Stimulated activated CD8-positive, alpha-beta memory T cell treated with anti-CD3 and anti-CD28 coated beads, Interleukin-7, amount 100 ng/mL, for 48 hours (primary cell): ENCODE results near the gene DUS1L.
A peak's percentile ranks its signal among the peaks of the same experiment; 100 is the strongest.

Experiments used
- DNase-seq, 2 donors: peaks; one replicate each; pipeline ENCODE4 v3.0.0-alpha.2; 2020; ENCODE audit warnings: low read depth in 1 of 2; ENCODE audit errors: extremely low read depth in 1 of 2

DUS1L gene

DNA sequence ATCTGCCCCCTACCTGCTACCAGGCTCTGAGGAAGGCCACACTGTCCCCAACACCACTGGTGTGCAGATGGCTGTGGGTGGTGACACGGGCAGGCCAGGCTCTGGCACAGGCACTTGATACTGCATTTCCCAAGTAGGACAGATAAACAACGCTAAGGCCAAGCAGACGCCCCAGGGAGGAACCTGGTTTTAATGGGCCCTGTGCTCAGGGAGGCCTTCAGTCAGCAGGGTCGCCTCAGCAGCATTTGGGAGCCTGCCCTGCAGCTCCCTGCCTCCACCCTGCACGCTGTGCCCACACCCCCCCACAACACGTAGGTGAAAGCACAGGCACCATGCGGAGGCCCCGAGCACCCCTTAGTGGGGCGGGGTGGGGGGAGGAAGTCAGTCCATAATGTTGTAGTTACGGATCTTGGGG is 35.7 kb upstream of the DUS1L start:
- DNase-seq = no peak

DNA sequence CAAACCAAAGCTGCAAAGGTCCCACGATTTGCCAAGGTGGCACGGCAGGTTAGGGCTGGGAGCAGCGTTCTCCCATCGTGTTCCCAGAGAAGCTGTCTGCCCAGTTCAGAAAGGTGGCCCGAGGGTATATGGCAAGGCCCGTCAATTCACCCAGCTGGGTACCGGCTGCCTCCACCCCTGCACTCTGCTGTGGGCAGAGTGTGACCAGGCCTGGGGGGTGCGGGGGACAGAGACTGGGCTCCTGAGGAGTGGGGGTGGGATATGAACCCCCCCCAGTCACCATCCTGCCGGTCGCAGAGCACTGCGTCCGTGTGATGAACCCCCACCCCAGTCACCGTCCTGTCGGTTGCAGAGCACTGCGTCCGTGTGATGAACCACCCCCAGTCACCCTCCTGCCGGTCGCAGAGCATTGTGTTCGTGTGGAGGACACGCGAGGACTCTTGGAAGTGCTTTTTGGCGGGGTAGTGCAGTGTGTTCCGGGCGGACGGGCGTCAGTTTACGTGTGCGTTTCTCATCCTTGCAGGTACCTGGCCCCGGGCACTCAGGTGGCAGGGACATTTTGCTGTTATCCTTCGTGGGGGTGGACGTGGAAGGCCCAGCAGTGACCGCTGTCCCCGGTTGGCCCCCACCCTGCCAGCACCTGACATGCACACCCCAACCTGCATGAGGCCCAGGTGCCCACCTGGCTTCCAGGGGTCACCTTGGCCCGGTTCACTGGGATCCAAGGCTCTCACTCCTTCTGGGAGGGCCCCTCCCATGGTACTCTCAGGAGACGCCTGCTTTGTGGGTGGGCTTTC is 35.1 kb upstream of the DUS1L start:
- DNase-seq = no peak

DNA sequence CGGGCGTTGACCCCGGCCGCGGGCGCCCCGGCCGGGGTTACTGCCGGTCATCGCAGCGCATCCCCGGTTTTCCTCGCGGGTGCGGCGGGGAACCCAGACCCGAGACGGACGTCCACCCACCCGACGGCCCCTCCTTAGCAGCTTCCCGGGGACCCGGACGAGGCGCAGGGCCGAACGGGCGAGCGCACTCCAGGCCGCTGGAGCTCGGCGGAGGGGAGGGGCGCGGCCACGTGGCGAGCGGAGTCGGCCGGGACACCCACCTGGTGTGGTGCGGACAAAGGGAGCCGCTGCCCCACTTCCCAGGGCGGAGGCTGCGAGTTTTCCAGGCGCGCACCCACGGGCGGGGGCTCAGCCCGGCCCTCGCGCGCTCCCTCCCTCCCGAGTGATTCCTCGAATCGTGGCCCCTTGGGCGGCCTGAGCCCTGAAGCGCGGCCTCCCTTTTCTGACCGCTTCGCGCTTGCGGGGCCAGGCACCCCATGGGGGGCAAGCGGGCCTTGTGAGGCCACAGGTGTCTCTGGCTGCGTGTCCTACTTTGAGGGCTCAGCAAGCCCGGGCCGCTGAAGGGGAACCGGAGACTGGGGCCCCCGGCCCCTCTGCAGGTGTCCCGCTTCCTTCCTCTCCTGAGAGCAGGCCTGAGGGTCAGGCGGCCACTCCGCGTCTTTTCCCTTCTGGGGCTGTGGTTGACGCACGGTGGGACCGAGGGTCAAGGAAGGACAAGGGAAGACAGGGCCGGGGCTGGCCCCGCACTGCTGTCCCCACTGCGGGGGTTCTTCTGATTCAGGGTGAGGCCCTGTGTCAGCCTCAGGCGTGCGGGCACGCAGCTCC is 33.5 kb upstream of the DUS1L start:
- no peak for DNase-seq

DNA sequence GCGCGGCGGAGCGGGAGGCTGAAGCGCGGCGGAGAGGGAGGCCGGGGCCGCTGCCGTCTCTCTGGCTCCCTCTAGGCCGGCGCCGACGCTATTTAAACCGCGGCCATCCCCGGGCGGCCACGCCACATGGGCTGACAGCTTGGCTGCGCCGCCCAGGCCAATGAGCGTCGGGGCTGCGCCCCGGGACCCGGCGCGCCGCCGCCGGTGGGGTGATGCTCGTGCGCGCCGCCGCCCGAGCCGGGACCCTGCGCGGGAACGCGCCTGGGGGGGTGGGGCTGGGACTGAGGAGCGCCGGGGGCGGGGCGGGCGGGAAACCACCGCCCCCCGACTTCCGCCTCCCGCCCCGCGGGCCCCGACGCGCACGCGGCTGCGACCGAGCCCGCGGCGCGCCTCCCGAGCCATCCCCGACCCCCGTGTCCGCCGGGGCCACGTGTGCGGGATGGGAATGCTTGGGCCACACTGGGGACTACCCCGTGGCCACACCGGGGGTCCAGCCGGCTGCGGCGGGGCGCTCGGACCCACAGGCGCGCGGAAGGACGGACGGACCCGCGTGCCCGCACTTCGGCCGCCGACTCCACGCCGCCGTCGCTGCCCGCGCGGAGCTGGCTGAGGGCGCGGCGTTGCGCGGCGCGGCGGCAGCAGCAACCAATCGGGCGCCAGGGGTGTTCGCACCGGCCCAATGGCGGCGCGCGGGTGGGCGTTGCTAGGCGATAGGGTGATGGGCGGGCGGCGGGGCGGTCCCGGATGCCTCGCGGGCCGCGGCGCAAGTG is 32.8 kb upstream of the DUS1L start, which contains the start of gene FASN:
FASN (minus strand) TSS at position 68 of the 770 bp plus-strand sequence. CDS start 1,791 bp downstream, outside the sequence.
- DNase-seq = peak; percentile 87 to 91

DNA sequence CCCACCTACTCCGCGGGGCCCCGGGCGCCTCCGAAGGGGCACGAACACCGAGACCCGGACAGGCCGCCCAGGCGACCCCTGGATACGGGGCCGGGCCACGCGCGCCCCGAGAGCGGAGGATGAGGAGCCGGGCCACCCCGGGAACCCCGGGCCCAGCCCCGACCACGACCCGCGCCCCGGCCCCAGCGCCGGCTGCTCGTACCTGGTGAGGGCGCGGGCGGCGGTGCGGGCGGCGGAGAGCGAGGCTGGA is 32.2 kb upstream of the DUS1L start:
- no peak for DNase-seq

DNA sequence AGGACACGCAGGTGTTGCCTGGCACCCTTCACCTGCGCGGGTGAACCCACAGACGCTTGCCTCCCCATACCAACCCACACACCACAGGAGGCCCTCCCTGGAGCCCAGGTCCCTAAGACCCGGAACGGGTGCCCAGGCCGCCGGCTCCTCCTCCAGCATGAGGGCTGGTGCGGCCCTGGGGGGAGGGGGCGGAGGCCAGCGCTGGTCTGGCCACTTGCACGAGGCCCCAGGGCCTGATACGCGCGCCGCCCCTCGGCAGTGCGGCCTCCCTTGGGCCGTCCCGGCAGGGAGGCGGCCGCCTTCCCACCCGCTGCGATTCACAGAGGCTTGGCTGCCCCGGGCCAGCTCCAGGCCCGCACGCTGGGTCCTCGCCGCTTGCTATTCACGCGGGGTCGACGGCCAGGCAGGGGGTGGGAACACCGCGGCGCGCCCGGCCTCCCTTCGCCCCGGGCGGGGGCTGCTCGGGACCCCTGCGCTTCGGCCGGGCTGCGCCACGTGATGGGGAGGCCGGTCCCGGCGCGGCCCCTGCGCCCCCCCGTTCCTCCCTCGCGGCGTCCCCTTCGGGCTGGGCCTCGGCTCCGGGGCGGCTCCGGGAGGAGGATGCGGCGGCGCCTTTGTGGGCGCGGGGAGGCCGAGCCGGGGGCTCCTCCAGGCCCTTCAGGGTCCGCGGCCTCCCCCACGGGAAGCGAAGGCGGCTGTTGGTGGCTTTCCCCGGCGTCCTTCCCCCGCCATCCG is 31.7 kb upstream of the DUS1L start:
- peak in 1 of 2 donors; percentile 25 for DNase-seq

DNA sequence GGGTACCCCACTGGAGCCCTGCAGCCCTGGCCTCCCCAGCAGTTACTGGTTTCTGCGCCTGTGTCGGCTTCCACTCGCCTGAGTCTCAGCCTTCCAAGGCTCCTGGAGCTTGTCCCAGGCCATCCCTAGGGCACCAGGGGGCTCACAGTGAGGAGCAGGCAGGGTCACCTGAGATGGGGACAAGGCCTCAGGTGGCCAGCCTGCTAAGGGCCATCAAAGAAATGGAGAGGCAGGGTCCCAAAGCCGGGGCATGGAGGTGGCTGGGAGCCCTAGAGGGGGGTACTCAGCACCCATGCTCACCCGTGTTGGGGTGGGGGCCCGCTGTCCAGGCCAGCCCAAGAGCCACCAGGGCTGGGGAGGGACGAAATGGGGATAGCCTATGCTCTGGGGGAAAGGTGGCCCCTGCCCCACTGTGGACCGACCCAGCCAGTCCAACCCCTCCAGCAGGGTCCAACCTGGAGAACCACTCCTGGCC is 31.1 kb upstream of the DUS1L start:
- DNase-seq = no peak

DNA sequence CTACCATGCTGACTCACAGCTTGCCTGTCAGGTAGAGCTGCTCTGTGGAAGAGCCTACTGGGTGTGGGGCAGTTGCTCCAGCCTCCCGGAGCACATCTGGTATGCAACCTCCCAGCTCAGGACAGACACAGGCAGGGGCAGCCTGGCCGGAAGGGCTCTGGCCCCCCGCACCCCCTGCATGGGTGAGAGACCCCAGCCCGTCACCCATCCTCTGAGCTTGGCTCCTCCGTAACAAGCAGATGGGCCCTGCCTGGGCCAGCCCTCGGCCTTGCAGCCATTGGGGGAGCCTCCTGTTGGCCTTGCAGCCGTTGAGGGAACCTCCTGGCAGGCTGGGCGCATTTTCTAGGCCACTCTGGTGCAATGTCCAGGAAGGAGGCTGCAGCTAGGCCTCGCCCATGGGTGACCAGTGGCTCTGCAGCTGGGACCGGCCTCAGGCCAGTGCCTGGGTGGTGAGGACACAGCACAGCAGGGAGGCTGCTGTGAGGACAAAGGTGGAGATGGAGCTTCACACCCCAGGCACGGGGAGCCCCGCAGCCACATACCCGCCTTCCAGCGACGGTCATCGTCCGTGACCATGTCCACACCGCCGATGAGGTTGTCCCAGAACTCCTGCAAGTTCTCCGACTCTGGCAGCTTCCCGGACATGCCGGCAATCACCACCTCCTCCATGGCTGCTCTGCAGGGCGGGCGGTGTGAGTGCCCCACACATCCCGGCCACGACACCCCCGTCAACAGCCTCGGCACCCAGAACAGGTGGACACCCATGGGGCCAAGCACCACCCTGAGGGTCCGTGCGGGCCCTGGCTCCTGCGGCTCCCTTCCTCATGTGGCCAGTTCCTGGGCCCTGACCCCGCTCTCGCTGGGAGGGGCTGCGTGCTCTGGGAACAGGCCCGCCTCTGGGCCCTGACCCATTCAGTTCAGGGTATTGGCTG is 30.4 kb upstream of the DUS1L start:
- no peak for DNase-seq

DNA sequence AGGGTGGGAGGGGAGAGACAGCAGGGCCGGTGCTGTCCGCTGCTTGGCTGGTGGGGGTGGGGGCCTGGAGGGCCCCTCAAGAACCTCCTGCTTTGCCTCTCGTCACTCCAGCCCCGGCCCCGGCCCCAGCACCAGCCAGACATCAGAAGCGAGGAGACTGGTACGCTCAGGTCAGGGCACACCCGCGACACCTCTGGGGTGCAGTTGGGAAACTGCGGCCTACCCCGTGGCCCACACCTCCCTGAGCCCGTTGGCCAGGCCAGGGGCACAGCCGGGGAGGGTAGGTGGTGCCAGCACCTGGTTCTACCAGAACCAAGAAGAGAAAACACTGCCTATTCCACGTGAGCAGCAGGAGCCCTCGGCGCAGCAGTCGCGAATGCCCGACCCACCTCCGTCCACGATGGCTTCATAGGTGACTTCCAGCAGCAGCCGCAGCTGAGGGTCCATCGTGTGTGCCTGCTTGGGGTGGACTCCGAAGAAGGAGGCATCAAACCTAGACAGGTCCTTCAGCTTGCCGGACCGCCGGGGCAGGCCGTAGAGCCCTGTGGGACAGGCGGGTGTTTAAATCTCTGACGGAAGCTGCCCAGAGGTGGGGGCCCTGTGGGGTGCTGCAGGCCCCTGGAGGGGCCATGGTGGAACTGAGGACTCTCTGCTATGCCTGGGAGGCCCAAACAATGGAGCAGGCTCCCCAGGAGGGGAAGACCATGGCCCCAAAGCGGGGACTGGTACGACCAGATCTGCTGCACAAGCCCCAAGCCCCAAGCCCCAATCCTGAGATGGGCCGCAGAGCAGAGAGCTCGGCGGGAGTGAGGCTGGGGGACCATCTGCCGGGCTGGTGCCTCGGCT is 29.6 kb upstream of the DUS1L start:
- DNase-seq = no peak

DNA sequence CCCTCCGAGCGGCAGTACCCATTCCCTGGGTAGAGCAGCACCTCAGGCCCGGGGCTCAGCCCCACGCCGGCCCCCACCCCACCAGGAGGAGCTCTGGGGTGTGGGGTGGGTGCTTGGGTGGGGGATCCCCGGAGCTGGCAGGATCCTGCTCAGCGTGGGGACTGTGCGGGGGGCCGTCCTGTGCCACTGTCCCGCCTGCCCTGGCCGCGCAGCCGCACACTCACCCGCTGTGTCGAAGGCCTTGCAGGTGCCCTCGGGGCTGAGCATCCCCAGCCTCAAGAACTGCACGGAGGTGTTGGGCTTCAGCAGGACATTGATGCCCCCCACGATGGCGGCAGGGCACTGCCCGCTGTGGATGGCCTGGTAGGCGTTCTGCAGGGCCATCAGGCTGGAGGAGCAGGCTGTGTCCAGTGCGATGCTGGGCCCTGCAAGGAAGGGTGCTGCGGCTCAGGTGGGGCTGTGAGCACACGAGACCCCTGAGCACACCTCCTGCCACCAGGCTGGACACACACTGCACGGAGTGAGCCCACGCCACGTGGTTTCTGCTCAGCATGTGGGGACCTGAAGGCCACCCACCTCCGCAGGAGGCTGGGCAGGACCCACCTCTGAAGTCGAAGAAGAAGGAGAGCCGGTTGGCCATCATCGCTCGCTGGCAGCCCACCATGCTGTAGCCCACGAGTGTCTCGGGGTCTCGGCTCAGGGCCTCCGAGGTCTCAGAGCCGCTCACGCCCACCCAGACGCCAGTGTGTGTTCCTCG is 27.6 kb upstream of the DUS1L start:
- no peak for DNase-seq

DNA sequence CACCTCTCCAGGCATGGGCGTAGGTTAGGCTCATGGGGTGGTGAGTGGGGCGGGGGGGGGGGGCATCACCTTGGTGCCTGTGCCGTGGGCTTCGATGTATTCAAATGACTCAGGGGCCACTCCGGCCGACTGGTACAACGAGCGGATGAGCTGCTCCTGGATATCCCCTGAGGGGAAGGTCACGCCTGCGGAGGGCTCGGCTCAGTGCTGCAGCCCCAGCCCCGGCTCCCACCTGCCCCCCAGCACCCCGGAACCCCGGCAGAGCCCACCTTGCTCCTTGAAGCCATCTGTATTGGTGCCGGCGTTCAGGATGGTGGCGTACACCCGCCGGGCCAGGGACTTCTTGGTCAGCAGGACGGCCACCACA is 27.0 kb upstream of the DUS1L start:
- no peak for DNase-seq

DNA sequence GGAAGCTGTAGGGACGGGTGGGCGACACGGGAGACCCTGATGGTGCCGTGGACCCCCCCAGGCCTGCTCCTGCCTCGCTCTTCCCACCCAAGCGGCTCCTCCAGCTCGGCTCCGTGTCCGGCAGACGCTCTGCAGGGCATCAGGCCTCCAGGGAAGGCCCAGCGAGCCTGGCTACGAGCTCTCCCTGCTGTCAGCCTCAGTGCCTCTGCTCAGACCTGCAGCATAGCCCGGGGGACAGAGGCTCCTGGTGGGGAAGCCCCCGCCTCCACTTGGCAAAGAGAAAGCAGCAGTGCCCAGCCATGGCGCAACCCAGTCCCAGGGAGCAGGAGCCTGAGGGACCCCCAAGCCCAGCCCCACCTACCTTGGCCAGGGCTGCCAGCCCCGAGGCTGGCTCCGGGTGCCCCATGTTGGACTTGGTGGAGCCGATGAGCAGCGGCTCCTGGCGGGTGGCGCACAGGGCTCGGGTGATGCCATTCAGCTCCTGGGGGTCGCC is 26.5 kb upstream of the DUS1L start:
- no peak for DNase-seq

DNA sequence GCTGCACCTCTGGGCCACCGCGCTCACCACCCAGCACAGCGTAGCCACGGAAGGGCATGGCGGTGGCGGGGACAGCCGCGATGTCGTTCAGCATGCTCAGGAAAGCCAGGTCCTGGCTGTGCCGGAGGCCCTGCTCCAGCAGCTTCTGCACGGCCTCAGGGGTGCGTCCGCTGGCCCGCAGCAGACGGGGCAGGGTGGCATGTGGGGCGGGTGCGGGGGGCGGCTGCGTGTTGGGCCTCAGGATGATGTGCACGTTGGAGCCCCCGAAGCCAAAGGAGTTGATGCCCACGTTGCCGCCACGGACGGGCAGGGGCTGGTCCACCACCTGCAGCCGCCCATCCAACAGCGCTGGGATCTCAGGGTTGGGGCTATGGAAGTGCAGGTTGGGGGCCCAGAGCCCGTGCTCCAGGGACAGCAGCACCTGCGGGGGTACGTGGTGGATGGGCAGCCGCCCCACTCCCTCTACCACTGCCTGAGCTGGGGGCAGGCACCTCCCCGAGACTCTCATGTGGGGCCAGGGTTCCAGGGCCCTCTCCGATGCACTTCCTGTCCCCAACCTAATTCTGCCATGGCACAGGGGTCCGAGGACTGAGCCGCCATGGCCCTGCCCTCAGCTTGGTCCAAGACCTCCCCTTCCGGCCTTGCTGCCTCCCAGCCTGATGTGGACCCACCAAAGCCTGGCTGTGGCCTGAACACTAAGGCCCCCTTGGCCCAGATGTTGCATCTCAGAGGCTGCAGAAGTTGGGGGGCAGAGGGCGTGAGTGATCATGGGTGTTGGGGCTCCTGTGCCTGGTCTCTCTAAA is 25.9 kb upstream of the DUS1L start:
- no peak for DNase-seq

DNA sequence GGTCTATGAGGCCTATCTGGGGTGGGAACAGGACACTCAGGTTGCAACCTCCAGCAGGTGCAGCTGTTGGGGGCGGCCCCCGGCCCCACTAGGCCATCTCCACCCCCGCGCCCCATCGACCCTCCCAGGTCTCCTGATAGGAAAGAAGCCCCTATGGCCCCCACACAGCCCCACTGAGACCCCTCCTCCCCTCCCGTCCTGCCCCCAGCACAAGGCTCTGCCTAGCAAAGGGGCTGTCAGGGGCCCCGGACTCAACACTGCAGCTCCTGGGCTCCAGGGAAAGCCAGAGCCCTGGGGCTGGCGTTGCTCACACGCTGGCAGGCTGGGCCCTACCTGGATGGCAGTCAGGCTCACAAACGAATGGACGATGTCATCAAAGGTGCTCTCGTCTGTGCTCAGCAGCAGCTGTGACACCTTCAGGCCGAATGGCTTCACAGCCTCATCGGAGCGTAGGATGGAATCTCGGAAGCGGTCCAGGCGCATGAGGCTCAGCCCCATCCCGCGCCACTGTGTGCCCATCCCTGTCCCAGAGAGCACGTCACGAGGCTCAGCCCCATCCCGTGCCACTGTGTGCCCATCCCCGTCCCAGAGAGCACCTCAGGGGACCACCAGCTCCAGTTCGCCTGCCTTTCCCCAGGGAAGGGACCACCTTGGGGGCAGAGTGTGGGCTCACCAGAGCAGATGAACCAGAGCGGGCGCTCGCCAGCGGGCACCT is 25.1 kb upstream of the DUS1L start:
- DNase-seq = no peak

DNA sequence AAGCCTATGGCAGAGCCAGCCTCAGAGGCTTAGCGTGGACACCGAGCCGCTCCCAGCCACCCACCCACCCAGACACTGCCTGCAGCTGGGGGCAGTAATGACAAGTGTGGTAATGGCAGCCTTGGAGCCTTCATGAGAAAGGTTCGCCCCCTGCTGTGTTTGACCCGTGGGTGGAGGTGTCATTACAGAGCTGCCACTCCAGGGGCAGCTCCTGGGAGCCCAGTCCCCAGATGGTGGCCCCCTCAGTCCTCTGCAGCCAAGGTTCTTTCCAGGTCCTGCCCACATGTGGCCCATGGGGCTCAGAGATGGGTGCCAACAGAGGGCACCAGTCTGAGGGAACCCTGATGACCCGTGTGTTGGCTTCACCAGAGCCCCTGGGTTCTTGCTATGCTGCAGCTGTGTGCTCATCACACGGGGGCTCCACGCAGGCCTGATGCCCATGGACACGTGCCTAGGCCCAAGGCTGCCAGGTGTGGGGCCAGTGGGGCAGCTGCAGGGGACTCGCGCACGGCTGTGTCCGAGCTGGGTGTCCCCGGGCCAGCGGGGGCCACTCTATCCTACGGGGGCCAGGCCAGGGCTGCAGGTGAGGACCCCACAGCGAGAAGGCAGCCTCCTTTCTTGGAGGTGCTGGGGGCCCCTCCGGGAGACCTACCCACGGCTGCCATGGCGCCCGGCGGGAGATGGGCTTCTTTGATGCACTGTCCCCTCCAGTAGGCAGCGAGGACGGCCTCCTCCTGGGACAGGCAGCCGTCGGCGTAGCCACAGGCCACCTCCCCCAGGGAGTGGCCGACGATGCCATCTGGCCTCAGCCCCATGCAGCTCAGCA is 24.3 kb upstream of the DUS1L start:
- no peak for DNase-seq
